Mesothelial cell of epicardium (in vitro differentiated cells): ENCODE measurements around the gene MZT1. TPM values are rescaled to one million over a fixed set of nuclear protein-coding genes. Genes with fewer than 3 reads are reported as not detected.
A peak's percentile ranks its signal among the peaks of the same experiment; 100 is the strongest.
"Not testable (repeated sequence)": the region's sequence is repeated elsewhere in the genome, so short reads cannot be mapped to it uniquely, and the experiment has no call there.

Experiments used
- DNase-seq, 2 experiments: peaks; one replicate each; pipeline ENCODE4 v3.0.0; 2021; ENCODE audit warnings: low spot score in 2 of 2; ENCODE audit not compliant: unreplicated experiment in 2 of 2
- H3K27ac Mint-ChIP-seq: 2 replicates; pipeline ENCODE4 v1.8.0; 2021; ENCODE audit warnings: mixed read lengths
- H3K27me3 Mint-ChIP-seq: 2 replicates; pipeline ENCODE4 v1.8.0; 2021; ENCODE audit warnings: low read depth, mixed read lengths
- H3K36me3 Mint-ChIP-seq: 2 replicates; pipeline ENCODE4 v1.8.0; 2021; ENCODE audit warnings: mixed read lengths
- H3K4me1 Mint-ChIP-seq: 2 replicates; pipeline ENCODE4 v1.8.0; 2021; ENCODE audit warnings: mixed read lengths
- H3K4me3 Mint-ChIP-seq: 2 replicates; pipeline ENCODE4 v1.8.0; 2021; ENCODE audit warnings: mild to moderate bottlenecking, moderate library complexity, mixed read lengths
- H3K9me3 Mint-ChIP-seq: 2 replicates; pipeline ENCODE4 v1.8.0; 2021; ENCODE audit warnings: mixed read lengths
- total RNA-seq: library from RNA; stranded (reverse); gene quantifications from 3 replicates; pipeline ENCODE4 v1.2.1, GENCODE V29; 2021
- TF ChIP-seq, protein P1 (sequence below): fragments of 200-600 bp; sonication (generic); IDR thresholded peaks from one replicate; pipeline ENCODE4 v1.5.0; 2021; ENCODE audit warnings: antibody characterized with exemption; ENCODE audit not compliant: unreplicated experiment

The MZT1 gene
- total RNA-seq, 1 donor from 2014 or later, result 6.4 TPM

DNA sequence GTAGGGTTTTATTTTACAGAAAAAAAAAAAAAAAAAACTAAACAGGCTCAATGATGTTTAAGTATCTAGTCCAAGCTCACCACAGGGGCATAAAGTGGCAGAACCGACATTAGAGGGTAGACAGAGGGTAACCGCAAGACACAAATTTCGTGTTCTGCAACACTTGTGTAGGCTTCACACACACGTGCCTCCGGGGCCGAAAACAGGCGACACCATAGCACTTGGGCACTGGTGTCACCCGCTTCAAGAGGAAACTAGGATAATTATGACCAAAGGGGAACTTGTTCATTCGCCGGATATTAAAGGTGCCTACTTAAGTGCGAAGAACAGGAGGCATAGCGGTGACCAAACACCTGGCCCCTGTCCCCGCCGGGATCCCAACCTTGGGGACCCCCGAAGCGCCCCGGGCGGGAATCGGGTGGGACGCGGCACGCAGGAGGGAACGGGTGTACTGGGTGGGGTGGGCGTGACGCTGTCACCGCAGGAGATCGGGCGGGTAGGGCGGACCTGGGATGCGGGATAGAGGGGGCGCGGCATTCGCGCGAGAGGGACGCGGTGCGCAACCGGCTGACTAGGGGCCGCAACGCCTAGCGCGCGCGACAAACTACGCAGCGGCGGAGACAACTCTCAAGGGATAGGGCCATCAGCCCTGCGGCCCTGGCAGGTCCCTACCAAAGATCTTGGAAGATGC is 558 bp downstream of the MZT1 start:
- Mint-ChIP-seq H3K27ac (peak overlapping the region; percentile 78), H3K27me3 (no peaks in the 10 kb centered on the region), H3K4me1 (peaks cover 22% of the 10 kb centered on the region), H3K36me3 (peaks cover 11% of the 10 kb centered on the region), H3K9me3 (no peaks in the 10 kb centered on the region), H3K4me3 (peak overlapping the region; percentile 90)
- peak; percentile 41 to 60 for DNase-seq
- TF ChIP-seq, protein P1, sequence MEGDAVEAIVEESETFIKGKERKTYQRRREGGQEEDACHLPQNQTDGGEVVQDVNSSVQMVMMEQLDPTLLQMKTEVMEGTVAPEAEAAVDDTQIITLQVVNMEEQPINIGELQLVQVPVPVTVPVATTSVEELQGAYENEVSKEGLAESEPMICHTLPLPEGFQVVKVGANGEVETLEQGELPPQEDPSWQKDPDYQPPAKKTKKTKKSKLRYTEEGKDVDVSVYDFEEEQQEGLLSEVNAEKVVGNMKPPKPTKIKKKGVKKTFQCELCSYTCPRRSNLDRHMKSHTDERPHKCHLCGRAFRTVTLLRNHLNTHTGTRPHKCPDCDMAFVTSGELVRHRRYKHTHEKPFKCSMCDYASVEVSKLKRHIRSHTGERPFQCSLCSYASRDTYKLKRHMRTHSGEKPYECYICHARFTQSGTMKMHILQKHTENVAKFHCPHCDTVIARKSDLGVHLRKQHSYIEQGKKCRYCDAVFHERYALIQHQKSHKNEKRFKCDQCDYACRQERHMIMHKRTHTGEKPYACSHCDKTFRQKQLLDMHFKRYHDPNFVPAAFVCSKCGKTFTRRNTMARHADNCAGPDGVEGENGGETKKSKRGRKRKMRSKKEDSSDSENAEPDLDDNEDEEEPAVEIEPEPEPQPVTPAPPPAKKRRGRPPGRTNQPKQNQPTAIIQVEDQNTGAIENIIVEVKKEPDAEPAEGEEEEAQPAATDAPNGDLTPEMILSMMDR, result no peak

- peak overlapping the region; percentile 90 for H3K4me3 Mint-ChIP-seq
- H3K36me3 Mint-ChIP-seq, H3K9me3 Mint-ChIP-seq: not testable (repeated sequence)
Observed at GRCh38 chr13:72726185-72726584, 1.2 kb downstream of the MZT1 start.

DNA sequence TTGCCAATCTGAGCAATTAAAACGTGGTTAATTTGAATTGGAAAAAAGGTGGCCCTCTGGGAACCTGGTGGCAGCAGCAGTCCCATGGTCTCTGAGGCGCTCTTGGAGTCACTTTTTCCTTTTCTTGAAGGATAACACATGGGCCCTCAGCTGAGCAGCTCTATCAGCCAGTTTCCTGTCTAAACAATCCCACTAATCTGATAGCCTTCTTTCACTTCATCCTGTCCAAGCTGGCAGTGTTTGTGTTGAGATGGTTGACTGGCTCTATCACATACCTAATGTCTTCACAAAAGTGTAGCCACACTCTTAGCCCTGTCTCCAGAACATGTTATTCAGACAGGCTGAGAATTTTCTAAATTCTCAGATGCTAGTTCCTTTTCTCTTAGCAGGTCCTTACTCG is 10.7 kb downstream of the MZT1 start:
- no peaks in the 10 kb centered on the region for H3K4me1 Mint-ChIP-seq
- H3K36me3 Mint-ChIP-seq, result peaks cover 60% of the 10 kb centered on the region
- no peak overlapping the region for H3K4me3 Mint-ChIP-seq
- H3K9me3 Mint-ChIP-seq, result peaks cover 16% of the 10 kb centered on the region
- H3K27me3 Mint-ChIP-seq, result no peaks in the 10 kb centered on the region
- TF ChIP-seq, protein P1, result no peak
- no peak overlapping the region for H3K27ac Mint-ChIP-seq
- no peak for DNase-seq

More at GRCh38 chr13:72726185-72726584, 1.2 kb downstream of the MZT1 start:
- H3K4me1 Mint-ChIP-seq, result peaks cover 22% of the 10 kb centered on the region
- DNase-seq, H3K27me3 Mint-ChIP-seq, H3K27ac Mint-ChIP-seq: not testable (repeated sequence)

DNA sequence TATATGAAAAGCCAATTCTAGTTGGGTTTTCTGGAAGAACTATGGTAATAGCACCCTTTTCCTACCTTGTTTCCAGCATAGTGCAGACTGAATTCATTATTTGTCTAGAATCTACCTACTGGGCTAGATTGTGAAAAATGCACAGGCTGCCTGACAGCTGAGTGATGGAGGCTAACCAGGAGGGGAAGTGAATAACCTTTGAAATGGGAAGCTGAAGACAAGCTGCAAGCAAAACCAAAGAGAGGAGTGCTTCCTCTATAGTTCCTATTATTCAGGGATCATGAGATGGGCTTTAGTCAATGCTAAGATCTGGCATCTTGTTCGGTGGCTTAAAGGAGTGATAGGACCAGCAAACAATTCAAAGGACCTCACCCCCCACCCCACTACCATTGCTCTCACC is 26.9 kb downstream of the MZT1 start:
- Mint-ChIP-seq H3K9me3 (peaks cover 8% of the 10 kb centered on the region), H3K27ac (no peak overlapping the region), H3K27me3 (no peaks in the 10 kb centered on the region), H3K4me3 (no peak overlapping the region), H3K4me1 (peaks cover 7% of the 10 kb centered on the region), H3K36me3 (peaks cover 6% of the 10 kb centered on the region)
- TF ChIP-seq, protein P1, result no peak
- DNase-seq, result no peak

GRCh38 chr13:72698164-72698563 is 29.3 kb downstream of the MZT1 start:
- no peak for DNase-seq
- Mint-ChIP-seq H3K9me3 (peaks cover 7% of the 10 kb centered on the region), H3K27ac (no peak overlapping the region), H3K27me3 (no peaks in the 10 kb centered on the region), H3K36me3 (no peaks in the 10 kb centered on the region), H3K4me1 (peaks cover 24% of the 10 kb centered on the region), H3K4me3 (no peak overlapping the region)
- TF ChIP-seq, protein P1, result no peak

GRCh38 chr13:72696579-72696978 is 30.9 kb downstream of the MZT1 start:
- no peak for DNase-seq
- H3K36me3 Mint-ChIP-seq, result no peaks in the 10 kb centered on the region
- no peaks in the 10 kb centered on the region for H3K27me3 Mint-ChIP-seq
- H3K4me3 Mint-ChIP-seq, result no peak overlapping the region
- no peak overlapping the region for H3K27ac Mint-ChIP-seq
- H3K4me1 Mint-ChIP-seq, result peaks cover 24% of the 10 kb centered on the region
- peaks cover 13% of the 10 kb centered on the region for H3K9me3 Mint-ChIP-seq
- TF ChIP-seq, protein P1, result peak; percentile 50
